HG03025 (cell line): Measurements from ENCODE around the gene PYGO2.

Source experiments
- ATAC-seq: cut with Tn5 transposase; IDR thresholded peaks from one replicate; pipeline ENCODE4 v1.9.1; 2021; ENCODE audit warnings: mild to moderate bottlenecking, moderate library complexity; ENCODE audit not compliant: unreplicated experiment, low FRiP score

Gene PYGO2

DNA sequence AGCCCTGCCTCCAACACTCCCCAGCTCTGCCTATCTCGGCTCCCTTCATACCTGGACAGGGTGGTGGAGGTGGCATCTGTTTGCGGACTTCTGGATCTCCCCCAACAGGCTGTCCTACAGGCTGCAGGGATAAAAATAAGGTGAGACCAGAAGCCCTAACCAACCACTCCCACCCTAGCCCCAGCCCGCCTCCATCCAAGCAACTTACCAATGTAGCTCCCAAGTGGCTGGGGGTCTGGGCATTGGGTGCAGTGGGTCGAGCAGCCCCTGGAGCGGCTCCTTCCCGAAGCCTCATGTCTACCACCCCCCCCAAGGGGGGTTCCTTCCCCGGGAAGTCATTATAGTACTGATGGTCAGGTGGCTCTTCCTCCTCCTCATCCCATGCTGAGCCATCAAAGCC, 4.5 kb upstream of the PYGO2 start:
- no peak for ATAC-seq

DNA sequence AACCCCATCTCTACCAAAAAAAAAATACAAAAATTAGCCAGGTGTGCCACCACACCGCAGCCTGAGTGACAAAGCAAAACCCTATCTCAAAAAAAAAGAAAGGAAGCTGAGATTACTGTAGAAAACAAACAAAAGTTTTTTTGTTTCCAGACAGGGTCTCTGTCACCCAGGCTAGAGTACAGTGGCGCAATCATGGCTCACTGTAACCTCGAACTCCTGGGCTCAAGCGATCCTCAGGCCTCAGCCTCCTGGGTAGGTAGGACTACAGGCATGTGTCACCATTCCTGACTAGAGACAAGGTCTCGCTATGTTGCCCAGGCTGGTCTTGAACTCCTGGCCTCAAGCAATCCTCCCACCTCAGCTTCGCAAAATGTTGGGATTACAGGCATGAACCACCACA, 2.8 kb upstream of the PYGO2 start:
- ATAC-seq = no peak

DNA sequence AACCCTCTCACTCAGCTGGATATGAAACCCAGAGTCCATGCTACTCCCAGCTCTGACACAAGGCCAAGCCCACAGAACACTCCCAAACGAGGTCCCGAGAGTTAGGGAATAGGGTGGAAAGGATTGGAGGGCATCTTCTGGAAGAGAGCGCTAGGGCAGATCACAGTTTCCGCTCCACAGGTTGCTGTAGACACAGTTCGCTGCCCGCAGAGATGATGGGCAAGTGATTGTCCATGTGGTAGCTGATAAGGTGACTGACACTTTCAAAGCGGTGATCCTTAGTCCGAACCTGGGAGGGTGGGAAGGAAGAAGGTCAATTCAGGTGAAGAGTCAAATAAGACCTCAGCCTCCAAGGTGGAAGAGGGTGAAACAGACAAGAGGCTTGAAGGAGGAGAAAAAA, 2.1 kb upstream of the PYGO2 start:
- ATAC-seq = no peak

DNA sequence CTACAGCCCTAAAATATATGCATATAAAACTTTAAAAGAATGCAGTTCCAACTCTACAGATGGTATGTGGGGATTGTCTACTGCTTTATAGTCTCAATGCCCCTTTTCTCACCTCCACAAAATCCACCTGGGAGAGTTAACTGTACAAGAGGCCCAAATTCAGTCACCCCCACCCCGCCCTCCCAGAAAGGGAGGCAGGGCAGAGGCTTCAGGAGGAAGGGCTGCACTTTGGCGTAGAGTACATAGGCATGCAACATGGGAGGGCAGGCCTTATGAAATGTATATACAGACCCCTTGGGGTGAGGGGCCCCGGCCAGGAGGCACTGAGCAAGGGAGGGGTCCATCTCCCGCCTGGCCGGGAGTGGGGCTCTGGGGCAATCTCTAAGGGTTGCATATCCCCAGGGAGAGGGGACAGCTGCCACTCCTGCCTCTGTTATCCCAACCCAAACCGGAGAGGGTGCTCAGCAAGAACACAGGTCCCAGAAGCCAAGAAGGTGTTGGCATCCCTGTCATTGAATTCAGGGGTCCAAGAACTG, 1.3 kb upstream of the PYGO2 start:
- no peak for ATAC-seq

DNA sequence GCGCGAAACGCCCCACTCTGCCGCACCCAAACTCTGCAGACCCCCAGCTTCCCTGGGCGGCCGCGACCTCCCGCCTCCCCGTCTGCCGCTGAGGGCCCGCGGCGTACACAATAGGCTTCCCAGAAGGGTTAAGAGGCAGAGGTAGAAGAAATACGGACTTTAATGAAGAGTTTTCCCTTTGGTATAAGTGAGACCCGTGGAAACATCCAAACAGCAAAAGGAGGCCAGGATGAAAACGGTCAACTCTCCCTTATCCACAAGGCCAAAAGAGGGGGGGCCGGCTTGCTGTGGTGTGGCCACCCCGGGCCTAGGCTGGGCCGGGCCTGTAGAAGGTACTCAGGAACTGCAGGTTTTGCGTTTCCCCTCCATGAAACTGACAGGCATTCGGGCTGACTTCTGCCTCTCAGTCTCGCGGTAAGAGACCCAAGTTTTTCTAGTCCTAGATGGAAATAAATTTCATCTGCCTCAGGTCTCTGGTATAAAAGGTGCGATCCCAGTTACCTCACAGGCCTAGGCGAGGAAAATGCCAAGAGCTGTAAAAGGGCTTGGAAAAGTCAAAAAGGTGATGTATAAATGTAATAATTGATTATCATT, 671 bp upstream of the PYGO2 start:
- ATAC-seq = peak; percentile 14

DNA sequence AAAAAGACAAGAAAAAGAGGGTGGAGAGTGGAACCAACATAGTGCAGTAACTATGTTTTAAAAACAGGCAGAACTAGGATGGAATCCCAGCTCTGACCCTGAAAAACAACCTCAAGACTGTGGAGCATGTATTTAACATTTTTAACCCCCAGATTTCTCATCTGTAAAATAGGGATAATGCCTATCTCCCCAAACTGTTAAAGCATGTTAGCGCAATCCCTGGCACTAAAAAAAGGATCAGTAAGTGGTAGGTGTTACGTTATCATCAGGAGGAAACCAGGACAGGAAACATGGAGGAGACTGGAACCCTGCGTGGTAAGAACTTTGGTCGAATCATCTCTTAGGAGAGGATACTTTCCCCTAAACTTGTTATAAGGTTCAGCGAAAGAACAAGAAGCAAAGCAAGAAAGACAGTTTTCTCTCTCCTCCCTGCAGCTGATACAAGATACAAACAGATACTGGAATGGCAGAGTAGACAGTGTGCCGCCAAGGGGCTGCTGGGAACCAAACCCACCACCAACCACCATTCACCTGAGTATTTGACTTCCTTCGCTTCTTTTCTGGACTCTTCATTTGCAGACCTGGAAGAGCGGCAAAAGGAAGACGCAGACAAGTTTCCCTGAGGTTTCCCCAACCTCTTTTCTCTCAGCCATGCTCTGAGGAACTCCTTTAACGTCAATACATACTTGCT, 991 bp downstream of the PYGO2 start:
- ATAC-seq = no peak

DNA sequence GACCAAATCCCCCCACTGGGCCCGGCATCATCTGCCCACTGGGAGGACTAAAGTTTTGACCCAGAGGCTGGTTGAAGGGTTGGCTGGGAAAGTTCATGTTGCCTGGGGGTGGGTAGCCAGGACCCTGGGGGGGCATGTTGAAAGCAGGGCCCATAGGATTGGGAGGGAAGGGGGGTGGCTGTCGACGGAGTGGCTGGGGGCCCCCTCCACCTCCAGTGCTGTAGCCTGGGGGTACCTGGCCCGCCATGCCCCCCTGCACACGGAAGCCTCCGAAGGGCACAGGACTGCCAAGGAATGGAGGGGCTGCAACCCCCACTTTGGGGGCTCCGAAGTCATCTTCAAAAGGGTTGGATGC, 2.2 kb downstream of the PYGO2 start:
- ATAC-seq = no peak

DNA sequence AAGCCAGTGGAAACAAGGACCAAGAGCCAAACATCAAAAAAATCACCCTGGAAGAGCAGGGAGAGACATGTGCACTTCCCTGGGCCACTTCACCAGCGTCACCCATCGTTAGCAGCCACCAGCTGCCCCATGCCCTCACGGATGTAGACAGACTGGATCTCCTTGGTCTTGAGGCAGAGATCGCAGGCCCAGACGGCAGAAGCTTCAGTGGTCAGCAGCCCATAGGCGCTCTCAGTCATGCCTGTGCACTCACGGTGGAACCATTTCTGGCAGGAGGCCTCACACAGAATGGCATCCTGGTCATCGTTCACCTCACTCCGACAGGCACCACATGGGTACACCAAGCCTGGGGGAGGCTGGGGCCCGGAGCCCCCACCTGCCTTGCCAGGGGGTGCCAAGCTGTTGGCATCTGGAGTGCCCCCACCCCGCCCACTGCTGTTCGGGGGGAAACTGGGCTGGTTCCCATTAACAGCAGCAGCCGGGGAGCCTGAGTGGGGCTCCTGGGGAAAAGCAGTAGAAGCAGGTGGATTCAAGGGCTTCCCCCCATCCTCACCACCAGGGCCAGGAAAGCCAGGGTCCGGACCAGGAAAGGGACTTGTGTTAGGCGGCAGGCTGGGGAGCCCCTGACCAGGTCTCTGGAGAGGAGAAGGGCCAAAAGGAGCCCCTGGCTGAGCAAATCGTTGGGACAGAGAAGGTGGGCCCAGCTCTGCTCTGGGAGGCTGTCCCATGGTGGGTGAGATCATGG, 2.7 kb downstream of the PYGO2 start:
- ATAC-seq = no peak

DNA sequence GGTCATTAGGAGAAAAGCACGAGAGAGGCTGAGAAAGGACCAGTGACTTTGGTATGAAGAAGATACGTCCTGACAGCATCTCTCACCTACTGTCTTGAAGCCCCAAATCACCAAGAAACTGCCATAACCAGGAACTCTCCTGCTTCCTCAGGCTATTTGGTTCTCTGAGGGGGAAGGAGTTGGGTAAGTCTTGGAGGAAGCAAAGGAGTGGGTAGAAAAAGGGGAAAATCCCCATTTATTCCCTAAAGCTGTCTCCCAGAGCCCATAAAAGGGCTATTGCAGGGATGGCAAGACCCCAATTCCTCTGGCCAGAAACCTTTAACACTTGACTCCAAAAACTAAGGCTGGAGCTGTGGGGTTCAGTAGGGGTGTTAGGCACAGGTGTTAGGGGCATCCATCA, 3.5 kb downstream of the PYGO2 start:
- ATAC-seq = no peak

DNA sequence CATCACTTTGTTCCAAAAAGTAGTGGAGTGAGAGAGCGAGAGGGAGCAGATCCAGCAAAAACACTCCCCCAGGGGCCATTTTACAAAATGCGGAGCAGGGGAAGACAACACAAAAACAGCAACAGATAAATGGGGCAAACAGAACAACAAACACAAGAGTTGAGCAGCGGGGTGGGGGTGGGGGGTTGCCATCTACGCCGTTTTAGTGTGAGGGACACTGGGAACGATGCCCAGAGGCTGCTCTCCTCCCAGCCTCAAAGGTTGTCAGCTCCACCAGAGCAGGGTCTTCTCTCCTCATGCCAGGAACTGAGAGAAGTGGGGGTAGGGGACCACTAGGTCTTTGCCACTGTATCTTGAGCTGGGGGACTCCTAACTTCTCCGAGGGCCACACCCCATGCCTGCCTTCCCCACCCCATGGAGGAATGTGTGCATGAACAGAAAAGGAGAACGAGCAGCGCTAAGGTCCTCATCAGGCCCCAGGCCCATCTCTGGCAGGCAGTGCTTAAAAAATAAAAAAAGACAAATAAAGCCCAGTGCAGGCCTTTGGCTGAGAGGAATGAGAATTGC, 4.4 kb downstream of the PYGO2 start:
- no peak for ATAC-seq

DNA sequence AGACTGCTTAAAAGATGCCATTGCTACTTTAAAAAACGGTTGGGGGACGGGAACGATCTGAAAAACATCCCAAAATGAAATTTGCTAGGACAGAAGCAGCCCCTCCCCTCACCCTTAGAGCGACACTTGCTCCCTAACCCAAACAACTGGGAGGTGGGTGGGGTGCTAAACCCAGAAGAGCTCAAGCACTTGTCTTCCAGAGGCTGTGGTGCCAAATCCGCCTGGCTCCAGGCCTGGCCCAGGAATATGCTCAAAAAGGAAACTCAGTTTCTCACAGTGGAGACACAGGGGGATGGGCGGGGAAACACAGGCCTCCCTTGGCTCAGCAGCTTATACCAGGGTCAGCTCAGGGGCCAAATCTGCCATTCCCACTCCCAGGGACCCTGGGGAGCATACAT, 5.0 kb downstream of the PYGO2 start:
- ATAC-seq = no peak

DNA sequence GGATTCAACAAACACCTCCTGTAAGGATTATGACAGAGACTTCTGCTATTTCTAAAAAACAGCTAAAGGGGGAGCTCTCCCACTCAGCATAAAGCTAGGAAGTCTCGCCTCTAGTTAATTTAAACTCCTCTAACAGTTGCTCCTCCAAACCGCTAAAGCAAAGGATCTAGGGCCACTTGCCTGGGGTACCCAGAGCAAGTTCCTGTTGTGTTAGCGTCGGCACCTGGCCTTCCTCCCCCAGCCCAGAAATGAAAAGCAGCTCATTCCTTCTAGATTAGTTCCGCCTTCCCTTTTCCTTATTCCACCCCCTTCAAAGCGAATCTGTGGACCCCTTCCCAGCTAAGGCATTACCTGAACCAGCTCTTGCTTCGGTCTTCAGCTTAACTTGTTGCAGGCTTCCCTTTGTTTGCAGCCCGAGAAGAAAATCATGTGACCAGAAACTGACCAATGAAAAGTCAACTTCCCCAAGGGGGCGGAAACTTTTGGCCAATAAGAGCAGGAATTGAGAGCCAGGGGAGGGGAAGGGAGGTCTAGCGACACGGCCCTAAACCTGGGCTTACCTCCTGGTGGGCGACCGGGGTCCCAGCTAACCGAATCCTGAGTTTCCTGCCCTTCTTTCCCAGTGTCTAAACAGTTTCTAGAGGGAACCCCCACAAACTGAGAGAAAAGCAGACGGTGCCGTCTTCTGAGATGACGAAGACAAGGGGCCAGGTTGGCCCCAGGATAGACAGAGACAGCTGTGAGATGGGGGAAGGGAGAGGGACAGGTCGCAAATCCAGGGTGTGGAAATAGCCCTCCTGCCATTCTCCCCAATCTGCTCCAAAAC, 5.7 kb downstream of the PYGO2 start, which contains the start of gene PBXIP1:
Gene PBXIP1 (minus strand): TSS at position 382 of the 826 bp plus-strand sequence. CDS start 2,378 bp downstream, outside the sequence.
- ATAC-seq = peak; percentile 61

DNA sequence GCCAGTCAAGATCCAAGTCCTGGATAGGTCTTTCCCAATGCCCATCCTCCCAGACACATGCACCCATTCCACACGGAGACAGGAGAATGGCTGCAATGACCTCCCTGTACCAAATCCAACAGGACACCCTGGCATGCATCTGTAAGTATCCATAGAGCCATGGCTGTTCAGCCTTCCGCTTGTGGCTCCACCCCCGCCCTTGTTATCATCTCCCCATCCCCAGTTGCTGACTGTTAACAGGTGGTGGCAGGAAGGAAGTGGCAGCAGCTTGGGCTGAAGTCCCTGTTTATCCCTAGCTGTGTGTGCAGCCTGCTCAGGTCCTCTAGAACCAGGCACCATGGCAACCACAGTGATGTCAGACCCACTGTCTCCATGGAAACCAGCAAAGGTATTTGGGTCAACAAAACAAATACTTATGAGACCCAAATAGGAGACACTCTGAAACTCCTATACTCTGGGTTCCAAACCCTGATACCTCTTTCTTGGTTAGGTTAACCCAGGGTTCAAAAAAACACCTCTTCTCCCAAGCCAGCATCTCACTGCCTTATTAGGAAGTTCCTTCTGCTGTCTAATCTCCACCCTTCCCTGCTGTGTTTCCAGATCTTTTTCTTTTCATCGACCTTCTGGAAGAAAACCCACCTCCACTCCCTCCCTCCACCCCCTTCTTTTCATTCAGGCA, 6.4 kb downstream of the PYGO2 start:
- no peak for ATAC-seq

DNA sequence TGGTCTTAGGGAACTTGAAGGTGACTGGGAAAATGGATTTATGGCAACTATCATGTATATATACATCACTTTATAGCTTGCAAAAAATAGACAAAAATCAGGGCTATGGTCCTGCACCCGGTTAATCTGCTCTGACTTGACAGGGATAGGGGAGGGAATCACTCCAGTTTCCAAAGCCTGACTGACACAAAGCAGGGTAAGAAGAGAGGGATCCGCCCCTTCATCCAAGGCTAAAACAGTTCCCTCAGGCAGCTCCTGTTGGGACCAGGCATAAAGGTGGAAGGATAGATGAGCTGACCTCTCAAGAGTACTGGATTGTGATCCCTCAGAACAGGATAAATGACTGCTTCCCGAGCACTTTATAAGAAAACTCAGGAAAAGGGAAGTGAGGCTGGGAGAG, 7.0 kb downstream of the PYGO2 start:
- no peak for ATAC-seq

DNA sequence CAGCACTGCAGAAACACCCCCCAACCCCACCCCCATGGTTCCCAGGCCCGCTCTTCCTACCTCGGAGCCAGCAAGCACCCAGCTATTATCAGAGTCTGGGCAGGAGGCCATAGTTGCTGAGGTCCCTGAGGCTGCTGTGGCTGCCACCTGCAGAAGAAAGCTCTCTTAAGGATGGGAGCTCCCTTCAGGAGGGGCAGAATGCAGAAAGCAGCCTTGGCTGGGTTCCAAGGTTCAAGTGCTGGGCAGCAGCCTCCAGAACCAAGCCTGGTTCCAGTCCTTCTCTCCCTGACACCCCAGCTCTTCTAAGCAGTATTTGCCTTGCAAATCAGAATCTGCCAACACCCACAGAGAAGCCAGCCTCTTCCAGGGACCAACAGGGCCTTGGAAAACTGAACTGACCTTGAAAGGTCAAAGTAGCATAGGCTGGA, 8.0 kb downstream of the PYGO2 start:
- ATAC-seq = no peak

DNA sequence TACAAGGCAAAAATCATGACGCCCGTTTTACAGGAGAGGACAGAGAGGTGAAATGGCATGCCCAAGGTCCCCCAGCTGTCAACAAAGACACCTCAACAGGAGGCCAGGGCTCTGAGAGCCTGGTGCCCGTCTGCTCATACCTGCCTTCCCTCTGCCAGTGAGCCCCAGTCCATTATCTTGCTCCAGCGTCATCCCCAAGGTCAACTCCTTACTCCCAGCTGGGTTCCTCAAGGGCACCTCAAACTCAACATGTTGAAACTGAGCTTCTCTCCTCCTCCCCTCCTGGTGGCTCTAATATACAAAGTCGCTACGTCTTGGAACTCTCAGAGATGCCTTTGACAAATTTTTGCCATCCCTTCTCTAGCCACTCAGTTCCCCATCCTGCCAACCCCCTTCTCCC, 8.9 kb downstream of the PYGO2 start:
- ATAC-seq = no peak

DNA sequence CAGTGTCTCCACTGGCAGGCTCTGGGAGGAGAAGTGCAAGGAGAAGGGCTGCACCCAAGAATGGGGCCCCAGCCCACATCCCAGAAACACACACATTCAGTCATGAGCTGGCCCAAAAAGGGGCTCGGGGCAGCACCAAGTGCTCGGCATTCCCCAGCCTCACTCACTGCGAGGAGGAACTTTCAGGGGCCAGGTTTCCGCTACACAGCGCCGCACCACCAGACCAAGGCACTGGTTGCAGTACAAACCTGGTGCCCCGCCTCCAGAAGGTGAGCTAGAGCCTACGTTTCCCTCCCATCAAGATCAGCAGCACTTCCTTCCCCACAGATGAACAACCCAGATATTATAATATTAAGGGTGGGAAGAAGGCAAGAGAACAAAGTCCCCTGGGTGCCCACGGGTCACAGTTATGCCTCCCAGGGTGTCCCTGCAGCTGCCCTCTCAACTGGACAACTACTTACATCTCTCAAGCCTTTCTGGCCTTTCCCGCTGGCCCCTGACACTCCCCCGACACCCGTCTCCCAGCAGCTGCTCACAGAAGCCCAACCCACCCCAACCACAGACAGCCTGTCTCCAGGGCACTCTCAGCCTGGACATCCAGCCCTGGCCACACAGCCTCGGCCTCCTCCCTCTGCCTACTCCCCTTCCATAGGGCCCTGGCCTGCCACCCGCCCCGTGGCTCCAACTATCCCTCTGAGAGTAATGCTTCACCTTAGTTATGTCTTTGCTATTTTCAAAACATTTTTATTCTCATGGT, 9.5 kb downstream of the PYGO2 start:
- ATAC-seq = no peak

DNA sequence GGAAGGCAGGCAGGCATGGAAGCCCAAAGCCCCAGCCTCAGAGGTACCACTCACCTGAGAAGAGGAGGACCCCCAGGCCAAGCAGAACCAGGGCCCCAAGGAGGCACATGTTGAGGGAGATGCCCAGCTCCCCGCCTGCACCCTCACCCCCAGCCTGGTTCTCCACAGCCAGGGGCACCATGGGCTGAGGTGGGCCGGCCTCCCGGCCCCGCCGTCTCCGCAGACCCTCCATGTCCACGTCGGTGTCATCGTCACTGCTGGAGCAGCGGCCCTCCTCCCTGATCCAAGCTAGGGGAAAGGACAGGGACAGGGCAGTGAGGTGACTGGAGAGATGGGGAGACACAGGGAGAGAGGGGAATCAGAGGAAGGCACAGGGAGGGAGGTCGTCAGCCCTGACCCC, 13.5 kb downstream of the PYGO2 start:
- ATAC-seq = no peak
